ENCODE results near the gene MRPL58.
"Not testable (repeated sequence)": the region's sequence is repeated elsewhere in the genome, so short reads cannot be mapped to it uniquely, and the experiment has no call there.

MRPL58 gene

DNA sequence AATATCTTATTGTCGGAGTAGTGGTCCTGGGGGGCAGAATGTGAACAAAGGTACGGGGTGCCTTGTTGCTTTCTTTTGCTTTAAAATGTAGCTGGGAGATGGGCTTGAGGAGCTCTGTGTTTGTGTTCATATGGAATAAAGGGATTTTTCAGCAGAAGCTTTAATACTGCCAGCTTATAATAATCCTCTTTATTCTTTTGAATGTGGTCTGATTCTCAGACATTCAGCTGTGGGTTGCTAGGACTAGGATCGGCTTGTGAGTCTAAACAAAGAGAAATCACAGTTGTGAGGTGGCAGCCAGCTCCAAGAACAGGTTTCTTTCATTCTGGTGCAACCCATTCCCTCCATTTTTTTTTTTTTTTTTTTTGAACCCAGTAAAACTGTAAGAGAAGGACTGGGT lies 7.2 kb downstream of the MRPL58 start:
- no peak for DNase-seq

- DNase-seq, result no peak
These were observed 8.1 kb downstream of the MRPL58 start for GRCh38 chr17:75020331-75021110.

GRCh38 chr17:75024686-75025397 lies 12.4 kb downstream of the MRPL58 start:
- DNase-seq, result no peak

DNA sequence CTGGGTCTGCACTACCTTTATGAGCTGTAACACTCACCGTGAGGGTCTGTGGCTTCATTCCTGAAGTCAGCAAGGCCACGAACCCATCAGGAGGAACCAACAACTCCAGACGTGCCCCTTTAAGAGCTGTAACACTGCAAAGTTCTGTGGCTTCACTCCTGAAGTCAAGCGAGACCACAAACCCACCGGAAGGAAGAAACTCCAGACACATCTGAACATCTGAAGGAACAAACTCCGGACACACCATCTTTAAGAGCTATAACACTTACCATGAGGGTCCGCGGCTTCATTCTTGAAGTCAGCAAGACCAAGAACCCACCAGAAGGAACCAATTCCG lies 12.9 kb downstream of the MRPL58 start:
- DNase-seq, result not testable (repeated sequence)

DNA sequence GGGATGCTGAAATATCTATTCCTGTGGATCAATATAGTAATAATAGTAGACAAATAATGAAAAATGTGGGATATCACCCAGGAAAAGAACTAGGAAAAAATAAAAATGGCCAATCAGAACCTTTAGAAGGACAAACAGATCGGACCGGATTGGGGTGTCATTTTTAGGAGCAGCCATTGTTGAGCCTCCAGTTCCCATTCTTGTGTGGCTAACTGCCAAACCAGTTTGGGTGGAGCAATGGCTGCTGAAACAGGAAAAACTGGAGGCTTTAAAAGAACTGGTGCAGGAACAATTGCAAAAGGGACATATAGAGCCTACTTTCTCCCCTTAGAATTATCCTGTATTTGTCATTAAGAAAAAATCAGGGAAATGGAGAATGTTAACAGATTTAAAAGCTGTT lies 14.2 kb downstream of the MRPL58 start:
- not testable (repeated sequence) for DNase-seq

DNA sequence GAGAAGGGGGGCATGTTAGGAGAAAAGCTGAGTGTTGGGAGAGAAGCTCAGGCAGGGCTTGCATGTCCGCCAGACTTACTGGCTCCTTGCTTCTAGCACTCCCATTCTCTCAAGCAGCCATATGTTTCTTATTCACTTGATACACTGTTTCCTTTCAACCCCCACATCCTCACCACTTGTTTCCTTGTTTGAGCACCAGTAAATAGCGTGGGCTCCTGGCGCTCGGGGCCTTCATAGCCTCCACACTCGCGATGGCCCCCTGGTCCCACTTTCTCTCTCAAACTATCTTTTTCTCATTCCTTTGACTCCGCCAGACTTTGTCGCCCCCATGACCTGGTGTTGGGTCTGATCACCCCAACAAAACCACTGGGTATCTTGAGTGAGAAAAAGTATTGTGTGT lies 17.7 kb downstream of the MRPL58 start:
- DNase-seq, result no peak

DNA sequence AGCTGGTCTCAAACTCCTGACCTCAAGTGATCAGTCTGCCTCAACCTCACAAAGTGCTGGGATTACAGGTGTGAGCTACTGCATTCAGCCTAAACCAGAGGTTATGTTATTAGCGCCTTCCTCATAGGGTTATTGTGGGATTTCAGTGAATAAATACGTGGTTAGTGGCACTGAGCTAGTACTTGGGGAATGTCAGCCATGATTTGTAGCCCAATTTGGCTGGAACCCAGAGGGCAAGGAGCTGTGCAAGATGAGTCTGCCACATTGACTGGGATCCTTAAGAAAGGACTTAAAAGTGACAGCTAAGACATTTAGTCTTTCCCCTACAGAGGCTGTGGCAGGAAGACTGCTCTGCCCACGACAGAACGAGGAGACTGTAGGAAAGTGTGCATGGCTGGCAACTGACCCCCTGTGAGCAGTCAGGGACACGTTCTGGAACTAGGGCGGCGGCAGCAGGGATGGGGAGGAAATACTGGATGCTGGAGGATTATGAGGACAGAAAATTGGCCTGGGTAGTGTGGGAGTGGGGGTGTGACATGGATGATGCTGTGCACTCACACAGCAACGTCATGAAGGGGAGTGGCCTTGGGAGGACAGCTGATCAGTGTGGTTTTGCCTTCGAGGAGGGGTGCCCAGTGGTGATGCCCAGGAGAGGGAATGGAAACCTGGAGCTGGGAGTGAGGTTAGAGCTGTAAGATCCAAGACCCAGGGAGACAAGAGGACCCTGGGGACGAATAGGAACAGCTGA lies 19.7 kb downstream of the MRPL58 start:
- DNase-seq, result peak; percentile 73

- DNase-seq, result peak; percentile 10
These were observed 20.3 kb downstream of the MRPL58 start for GRCh38 chr17:75032720-75033280.

GRCh38 chr17:75033346-75034235 lies 21.1 kb downstream of the MRPL58 start:
- peak; percentile 94 for DNase-seq

DNA sequence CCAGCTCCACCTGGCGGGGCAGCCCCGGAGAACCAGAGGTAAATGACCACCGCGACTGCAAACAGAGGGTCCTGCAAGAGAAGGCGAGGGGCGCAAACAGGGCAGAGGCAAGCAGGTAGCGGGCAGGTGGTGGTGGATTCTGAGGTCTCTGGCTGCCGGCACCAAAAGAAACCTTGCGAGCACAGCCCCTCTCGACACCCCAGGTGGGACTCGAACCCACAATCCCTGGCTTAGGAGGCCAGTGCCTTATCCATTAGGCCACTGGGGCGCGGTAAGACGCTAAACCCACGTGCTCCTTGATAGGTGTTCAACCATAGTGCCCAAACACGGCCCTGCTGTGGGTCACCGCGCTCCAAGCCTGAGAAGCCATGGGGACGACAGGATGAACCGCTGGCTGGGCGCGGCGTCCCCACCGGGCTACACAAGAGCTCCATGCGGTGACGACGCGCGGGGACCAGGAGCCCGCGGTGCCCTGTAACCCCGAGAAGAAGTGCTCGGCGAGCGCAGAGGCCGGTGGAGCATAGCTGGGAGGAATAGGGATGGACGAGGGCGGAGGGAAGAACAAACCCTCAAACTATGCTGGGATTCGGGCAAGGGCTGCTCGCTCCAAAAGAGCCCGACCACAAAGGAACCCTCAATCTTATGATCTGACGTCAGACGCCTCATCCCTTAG lies 21.9 kb downstream of the MRPL58 start:
- peak; percentile 92 for DNase-seq

- peak; percentile 78 for DNase-seq
These were observed 24.3 kb downstream of the MRPL58 start for GRCh38 chr17:75036643-75037268.

- no peak for DNase-seq
These were observed 26.8 kb downstream of the MRPL58 start for GRCh38 chr17:75039238-75039637.

- DNase-seq, result no peak
These were observed 29.3 kb downstream of the MRPL58 start for GRCh38 chr17:75041656-75042280.

DNA sequence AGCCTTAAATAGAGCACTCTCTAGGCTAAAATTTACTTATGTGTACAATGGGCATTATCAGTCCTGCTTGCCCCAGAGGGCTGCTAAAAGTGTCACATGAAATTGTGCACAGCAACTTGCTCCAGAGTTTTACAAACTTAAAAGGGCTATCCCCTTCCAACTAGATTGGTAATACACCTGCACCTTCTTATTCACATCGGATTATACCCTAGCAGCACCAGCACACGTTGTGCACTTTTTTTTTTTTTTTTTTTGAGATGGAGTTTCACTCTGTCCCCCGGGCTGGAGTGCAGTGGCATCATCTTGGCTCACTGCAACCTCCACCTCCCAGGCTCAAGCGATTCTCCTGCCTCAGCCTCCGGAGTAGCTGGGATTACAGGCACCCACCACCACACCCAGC lies 31.3 kb downstream of the MRPL58 start:
- not testable (repeated sequence) for DNase-seq

DNA sequence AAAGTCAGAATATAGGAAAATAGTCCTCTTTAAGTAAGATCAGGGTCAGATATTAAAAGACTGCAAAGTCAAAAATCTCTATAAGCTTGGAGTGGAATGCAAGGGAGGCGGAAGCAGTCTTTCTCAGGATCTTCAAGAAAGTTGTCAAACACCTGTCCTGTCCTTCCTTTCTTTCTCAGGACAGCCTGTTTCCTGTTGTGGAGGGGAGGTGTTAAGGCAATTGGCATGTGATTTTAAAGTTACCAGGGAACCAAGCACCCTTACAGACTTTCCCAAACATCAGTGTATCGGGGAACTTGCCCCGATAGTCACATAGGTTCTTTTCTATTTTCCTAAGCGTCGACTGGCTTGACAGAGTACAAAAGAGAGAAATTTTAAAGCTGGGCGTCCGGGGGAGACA lies 32.2 kb downstream of the MRPL58 start:
- DNase-seq, result no peak

GRCh38 chr17:75045946-75046406 lies 33.5 kb downstream of the MRPL58 start:
- DNase-seq, result not testable (repeated sequence)

DNA sequence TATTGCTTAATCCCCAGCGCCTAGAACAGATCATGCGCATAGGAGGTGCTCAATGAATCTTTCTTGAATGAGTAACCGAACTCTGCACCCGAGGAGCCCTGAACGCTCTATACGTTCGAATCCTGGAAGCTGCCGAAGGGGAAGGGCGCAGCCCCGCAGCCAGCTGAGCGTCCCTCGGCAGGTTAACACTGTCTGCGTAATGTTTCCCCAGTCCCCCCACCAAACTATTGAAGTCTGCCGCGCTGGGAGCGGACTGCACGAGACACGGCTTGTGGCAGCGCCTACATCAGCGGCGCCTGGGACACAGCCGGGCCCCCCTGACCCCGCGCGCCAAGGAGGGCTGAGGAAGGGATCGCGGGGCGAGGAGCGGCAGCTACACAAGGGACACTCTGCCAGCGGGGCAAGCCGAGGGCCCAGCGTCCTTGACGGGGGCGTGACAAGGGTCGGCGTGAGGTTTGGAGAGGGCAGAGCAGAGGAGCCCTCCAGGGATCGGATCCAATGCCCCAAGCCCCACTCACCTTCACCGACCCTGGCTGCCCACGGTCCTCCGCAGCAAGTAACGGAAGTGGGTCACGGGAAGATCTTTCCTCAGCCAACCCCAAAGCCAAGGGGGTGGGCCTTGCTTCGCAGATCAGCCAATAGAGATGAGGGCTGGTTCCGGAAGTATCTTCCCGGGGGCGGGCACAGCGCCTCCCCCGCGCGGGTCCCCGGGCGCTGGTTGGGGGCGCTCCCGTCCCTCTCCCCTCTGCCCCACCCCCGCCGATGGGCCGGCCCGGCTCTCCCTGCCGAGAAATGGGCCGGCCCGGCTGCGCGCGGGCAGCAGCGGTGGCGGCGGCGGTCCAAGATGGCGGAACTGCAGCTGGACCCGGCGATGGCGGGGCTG lies 34.2 kb downstream of the MRPL58 start, which contains the start of the genes ATP5PD and KCTD2:
Gene ATP5PD, minus strand, starts transcription at position 563 of the 883 bp plus-strand sequence. CDS start 4,319 bp downstream, outside the sequence.
Gene KCTD2, plus strand, starts transcription at position 819 of the 883 bp plus-strand sequence. Its CDS starts 26 bp downstream, at position 845.
- peak; percentile 96 for DNase-seq

GRCh38 chr17:75047398-75048098 lies 35.1 kb downstream of the MRPL58 start:
- no peak for DNase-seq

All from fibroblast of upper back skin (primary cell).